K562 (cell line): Measurements from ENCODE around the gene ELOA2. TPM values are rescaled to one million over a fixed set of nuclear protein-coding genes. Genes with fewer than 3 reads are reported as not detected.

Source experiments
- ATAC-seq: fragments of 200-7000 bp; cut with Tn5 transposase; 3 replicates; pipeline ENCODE4 v1.9.1; 2020; ENCODE audit warnings: moderate library complexity
- BruUV-seq: library from RNA; stranded (reverse); fragments of 400-500 nt; replicated peaks from 2 replicates; lab custom pipeline; 2021; lab: Mats Ljungman, UMichigan
- CTCF ChIA-PET: fragments of 300-600 bp; formaldehyde crosslinking; extraction: SDS; loops from one replicate; lab custom pipeline; 2021; ENCODE audit warnings: low intra/inter-chr PET ratio; lab: Yijun Ruan, JAX
- POLR2A ChIA-PET: fragments of 300-600, 350-650 bp; sonication (Branson Sonifier 250); formaldehyde crosslinking; extraction: SDS; loops from one replicate; lab custom pipeline; 2021; ENCODE audit warnings: antibody characterized with exemption, inconsistent platforms; lab: Yijun Ruan, JAX
- DNase-seq, 4 experiments: peaks; one replicate each; pipeline versions ENCODE4 v3.0.0 to v3.0.0-alpha.2; 2011 to 2018; ENCODE audit warnings: low spot score in 3 of 4, mixed read lengths in 3 of 4; ENCODE audit errors: extremely low read depth in 1 of 4
- FAIRE-seq: peaks from 2 replicates; lab custom pipeline; 2011; peaks lifted over from hg19 to GRCh38; lab: Jason Lieb, UNC
- H2AFZ ChIP-seq: 2 replicates; pipeline ENCODE4 v1.6.0; 2011; ENCODE audit warnings: low read depth, low read length, control low read depth, inconsistent platforms
- H3K27ac ChIP-seq: fragments of 200-600 bp; 3 replicates; pipeline ENCODE4 v1.8.0; 2011; ENCODE audit warnings: low read depth, mild to moderate bottlenecking, control low read depth, inconsistent platforms, low read length, moderate library complexity, mixed read lengths; ENCODE audit errors: extremely low read depth
- H3K27me3 ChIP-seq, 2 experiments: fragments of 300-600 bp in 1 of 2; 2 replicates in 1 of 2; 3 replicates in 1 of 2; pipeline versions ENCODE4 v1.6.0 to v1.8.0; 2011; ENCODE audit warnings: inconsistent platforms in 2 of 2, low read length in 2 of 2, mild to moderate bottlenecking in 1 of 2, mixed read lengths in 1 of 2, moderate library complexity in 1 of 2; ENCODE audit not compliant: control insufficient read depth in 2 of 2, insufficient read depth in 2 of 2
- H3K36me3 ChIP-seq: fragments of 300-600 bp; 3 replicates; pipeline ENCODE4 v1.8.0; 2011; ENCODE audit warnings: mild to moderate bottlenecking, low read length, inconsistent platforms; ENCODE audit not compliant: control insufficient read depth, insufficient read depth
- H3K4me1 ChIP-seq, 2 experiments: fragments of 200-600 bp in 1 of 2; replicated peaks in 1 of 2; 2 replicates in 1 of 2; 3 replicates in 1 of 2; pipeline versions ENCODE4 v1.5.1 to v1.8.0; 2011; ENCODE audit warnings: inconsistent platforms in 2 of 2, low read length in 2 of 2, mild to moderate bottlenecking in 1 of 2, mixed read lengths in 1 of 2, moderate library complexity in 1 of 2; ENCODE audit not compliant: control insufficient read depth in 2 of 2, insufficient read depth in 2 of 2
- H3K4me2 ChIP-seq: 2 replicates; pipeline ENCODE4 v1.6.1; 2011; ENCODE audit warnings: low read length, control low read depth, inconsistent platforms, mixed read lengths; ENCODE audit not compliant: insufficient read depth
- H3K4me3 ChIP-seq: fragments of 200-600 bp; sonication (generic), shearing (Covaris generic); 2 replicates; pipeline ENCODE4 v1.5.1; 2016; ENCODE audit warnings: control low read depth, inconsistent platforms
- H3K79me2 ChIP-seq: fragments of 200-600 bp; 3 replicates; pipeline ENCODE4 v1.8.0; 2011; ENCODE audit warnings: low read length, inconsistent platforms; ENCODE audit not compliant: control insufficient read depth, insufficient read depth
- H3K9ac ChIP-seq, 2 experiments: 2 replicates each; pipeline versions ENCODE4 v1.6.0 to v1.6.1; 2011; ENCODE audit warnings: low read depth in 2 of 2, low read length in 2 of 2, control low read depth in 1 of 2, inconsistent platforms in 1 of 2, mild to moderate bottlenecking in 1 of 2, mixed read lengths in 1 of 2; ENCODE audit not compliant: insufficient read depth in 1 of 2
- H3K9me1 ChIP-seq: one replicate; pipeline ENCODE4 v1.6.0; 2011; ENCODE audit warnings: inconsistent platforms, mild to moderate bottlenecking, low read length, moderate library complexity; ENCODE audit not compliant: control insufficient read depth, insufficient read depth
- H3K9me3 ChIP-seq: replicated peaks from 2 replicates; pipeline ENCODE4 v1.5.1; 2011; ENCODE audit warnings: low read depth, low read length, inconsistent platforms; ENCODE audit not compliant: control insufficient read depth, insufficient read depth
- H4K20me1 ChIP-seq: replicated peaks from 2 replicates; pipeline ENCODE4 v1.6.1; 2011; ENCODE audit warnings: low read length, inconsistent platforms, mixed read lengths; ENCODE audit not compliant: control insufficient read depth, insufficient read depth
- POLR2AphosphoS2 ChIP-seq: IDR thresholded peaks from 2 replicates; pipeline ENCODE4 v1.6.1; 2012; ENCODE audit warnings: low read length, improper control_type of control experiment
- SP1 ChIP-seq: sonication (generic); formaldehyde crosslinking; IDR thresholded peaks from 2 replicates; pipeline ENCODE4 v1.8.1; 2022; ENCODE audit warnings: mild to moderate bottlenecking, missing genetic modification reagents
- ZNF12 ChIP-seq: sonication (generic); formaldehyde crosslinking; IDR thresholded peaks from 2 replicates; pipeline ENCODE4 v1.4.0; 2020; ENCODE audit warnings: mild to moderate bottlenecking, missing genetic modification reagents
- WGBS: fragments of 100-300 bp; shearing (Covaris generic); methylation state at CpG from one replicate; pipeline ENCODE4 v1.1.6; 2016; ENCODE audit warnings: low coverage, mixed read lengths; ENCODE audit not compliant: insufficient coverage; ENCODE audit errors: missing lambda C conversion rate; 5-methylcytosine and 5-hydroxymethylcytosine counted together
- in situ Hi-C: fragments of 300-500 bp; cut with MboI; formaldehyde crosslinking; loops from 4 replicates; pipeline ENCODE4 v1.15.0; 2018; ENCODE audit warnings: inconsistent platforms, mixed read lengths
- intact Hi-C: fragments of 100-400 bp; cut with micrococcal nuclease; formaldehyde crosslinking; loops from 2 replicates; pipeline ENCODE4 v1.14.2; 2022
- polyA plus RNA-seq, 8 experiments: library from polyadenylated mRNA; depleted of rRNA in 4 of 8; stranded (reverse) in 5 of 8; unstranded in 3 of 8; fragments of >200 nt; fragmentation: Nextera tagmentation in 2 of 8; fragmentation: Illumina TruSeq in 1 of 8; extraction: Ambion mirVana in 2 of 8; extraction: Trizol in 1 of 8; gene quantifications; 2 replicates each; pipeline versions ENCODE4 v1.2.1 to v1.2.3, GENCODE V29; 2011 to 2014; ENCODE audit warnings: inconsistent platforms in 1 of 8, missing spikeins in 1 of 8
- total RNA-seq, 7 experiments: library from RNA; depleted of rRNA in 6 of 7; stranded (reverse); fragments of >200 nt in 6 of 7; fragmentation: Illumina TruSeq in 2 of 7; extraction: Trizol in 2 of 7; gene quantifications; 2 replicates each; pipeline versions ENCODE4 v1.2.1 to v1.2.3, GENCODE V29; 2011 to 2021; ENCODE audit warnings: low replicate concordance in 1 of 7
- TF ChIP-seq, protein P1 (sequence below): fragments of 450-650 bp; IDR thresholded peaks from 2 replicates; pipeline ENCODE4 v1.6.1; 2017; ENCODE audit warnings: antibody characterized with exemption, mild to moderate bottlenecking

The ELOA2 gene
- total and polyA plus RNA-seq, 9 of the 15 experiments (the other 6 are each of a cell fraction or from before 2014, with no cell fraction given), result not detected

DNA sequence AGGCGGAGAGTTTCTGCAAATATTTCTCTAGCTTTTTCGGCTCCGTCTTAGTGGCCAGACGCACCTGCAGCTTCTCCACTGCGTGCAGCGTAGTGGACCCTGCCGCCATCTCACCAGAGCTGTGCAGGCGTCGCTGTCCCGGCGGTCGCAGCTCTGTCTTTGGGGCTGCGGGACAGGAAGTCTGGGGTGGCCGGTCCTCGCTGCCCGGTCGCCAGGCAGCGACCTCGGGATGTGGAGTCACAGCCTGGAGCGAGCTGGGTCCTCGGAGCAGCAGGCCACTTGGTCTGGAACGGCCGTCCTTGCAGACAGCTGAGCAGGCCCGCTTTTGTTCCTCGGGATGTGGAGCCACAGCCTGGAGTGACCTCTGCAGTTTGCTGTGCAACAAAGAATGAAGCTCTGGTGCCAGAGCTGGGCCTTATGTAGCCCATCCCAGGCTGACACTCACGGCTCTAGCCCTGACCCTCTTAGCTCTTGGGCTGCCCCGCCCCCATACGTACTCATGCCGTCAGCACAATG lies at the start of gene ELOA2 (continued):
- TF ChIP-seq, protein P1, sequence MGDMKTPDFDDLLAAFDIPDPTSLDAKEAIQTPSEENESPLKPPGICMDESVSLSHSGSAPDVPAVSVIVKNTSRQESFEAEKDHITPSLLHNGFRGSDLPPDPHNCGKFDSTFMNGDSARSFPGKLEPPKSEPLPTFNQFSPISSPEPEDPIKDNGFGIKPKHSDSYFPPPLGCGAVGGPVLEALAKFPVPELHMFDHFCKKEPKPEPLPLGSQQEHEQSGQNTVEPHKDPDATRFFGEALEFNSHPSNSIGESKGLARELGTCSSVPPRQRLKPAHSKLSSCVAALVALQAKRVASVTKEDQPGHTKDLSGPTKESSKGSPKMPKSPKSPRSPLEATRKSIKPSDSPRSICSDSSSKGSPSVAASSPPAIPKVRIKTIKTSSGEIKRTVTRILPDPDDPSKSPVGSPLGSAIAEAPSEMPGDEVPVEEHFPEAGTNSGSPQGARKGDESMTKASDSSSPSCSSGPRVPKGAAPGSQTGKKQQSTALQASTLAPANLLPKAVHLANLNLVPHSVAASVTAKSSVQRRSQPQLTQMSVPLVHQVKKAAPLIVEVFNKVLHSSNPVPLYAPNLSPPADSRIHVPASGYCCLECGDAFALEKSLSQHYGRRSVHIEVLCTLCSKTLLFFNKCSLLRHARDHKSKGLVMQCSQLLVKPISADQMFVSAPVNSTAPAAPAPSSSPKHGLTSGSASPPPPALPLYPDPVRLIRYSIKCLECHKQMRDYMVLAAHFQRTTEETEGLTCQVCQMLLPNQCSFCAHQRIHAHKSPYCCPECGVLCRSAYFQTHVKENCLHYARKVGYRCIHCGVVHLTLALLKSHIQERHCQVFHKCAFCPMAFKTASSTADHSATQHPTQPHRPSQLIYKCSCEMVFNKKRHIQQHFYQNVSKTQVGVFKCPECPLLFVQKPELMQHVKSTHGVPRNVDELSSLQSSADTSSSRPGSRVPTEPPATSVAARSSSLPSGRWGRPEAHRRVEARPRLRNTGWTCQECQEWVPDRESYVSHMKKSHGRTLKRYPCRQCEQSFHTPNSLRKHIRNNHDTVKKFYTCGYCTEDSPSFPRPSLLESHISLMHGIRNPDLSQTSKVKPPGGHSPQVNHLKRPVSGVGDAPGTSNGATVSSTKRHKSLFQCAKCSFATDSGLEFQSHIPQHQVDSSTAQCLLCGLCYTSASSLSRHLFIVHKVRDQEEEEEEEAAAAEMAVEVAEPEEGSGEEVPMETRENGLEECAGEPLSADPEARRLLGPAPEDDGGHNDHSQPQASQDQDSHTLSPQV, result no peak
- TF ChIP-seq SP1 (no peak), ZNF12 (CRISPR knock-in tag) (no peak)

DNA sequence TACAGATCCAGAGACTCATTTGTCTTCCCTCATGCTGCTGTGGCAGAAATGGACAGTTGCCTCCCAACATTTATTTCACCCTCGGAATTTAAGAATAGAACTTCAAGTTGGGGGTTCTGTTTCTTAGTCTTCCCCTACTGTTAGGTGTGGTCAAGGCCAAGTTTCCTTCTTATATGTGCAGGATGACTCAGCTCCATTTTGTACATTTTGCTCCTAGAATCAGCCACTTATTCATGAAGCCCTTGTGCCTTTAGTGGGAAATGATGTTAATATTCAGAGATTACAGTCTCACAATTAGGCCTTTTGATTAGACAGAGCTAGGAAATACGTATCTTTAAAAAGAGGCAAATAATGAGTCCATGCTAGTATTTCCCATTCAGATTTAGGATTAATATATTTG lies 46.2 kb upstream of the ELOA2 start:
- H2AFZ ChIP-seq, result no peak overlapping the region
- CTCF ChIA-PET, result no interaction called here
- WGBS, result 0% methylated on average over 2 of the region's 2 CpGs
- no peaks in the 10 kb centered on the region for H4K20me1 ChIP-seq
- H3K4me3 ChIP-seq, result no peak overlapping the region
- H3K79me2 ChIP-seq, result no peaks in the 10 kb centered on the region
- BruUV-seq, result no TSS peak
- H3K36me3 ChIP-seq, result no peaks in the 10 kb centered on the region
- intact Hi-C loops, result no loop called here
- TF ChIP-seq POLR2AphosphoS2, result no peak
- TF ChIP-seq, all 486 proteins: peak for 0
- DNase-seq, result no peak
- in situ Hi-C loops, result no loop called here
- no peaks in the 10 kb centered on the region for H3K9me3 ChIP-seq
- H3K9ac ChIP-seq, result no peak overlapping the region
- H3K4me1 ChIP-seq, result no peaks in the 10 kb centered on the region
- no peak for ATAC-seq
- POLR2A ChIA-PET, result interaction anchor here (0.6 kb wide), 1 partner anchor 143 kb away, joined by 3 read pairs; no protein-coding TSS in a partner anchor
- H3K27me3 ChIP-seq, result peaks cover 0 to 2% of the 10 kb centered on the region in 2 experiments; a peak in 1 of 5 replicates
- H3K27ac ChIP-seq, result no peak overlapping the region
- no peaks in the 10 kb centered on the region for H3K9me1 ChIP-seq
- no peak for FAIRE-seq
- no peak overlapping the region for H3K4me2 ChIP-seq
